ENCODE measurements around the gene VPS45.
A peak's percentile ranks its signal among the peaks of the same experiment; 100 is the strongest.
"Not testable (repeated sequence)": the region's sequence is repeated elsewhere in the genome, so short reads cannot be mapped to it uniquely, and the experiment has no call there.

VPS45 gene

DNA sequence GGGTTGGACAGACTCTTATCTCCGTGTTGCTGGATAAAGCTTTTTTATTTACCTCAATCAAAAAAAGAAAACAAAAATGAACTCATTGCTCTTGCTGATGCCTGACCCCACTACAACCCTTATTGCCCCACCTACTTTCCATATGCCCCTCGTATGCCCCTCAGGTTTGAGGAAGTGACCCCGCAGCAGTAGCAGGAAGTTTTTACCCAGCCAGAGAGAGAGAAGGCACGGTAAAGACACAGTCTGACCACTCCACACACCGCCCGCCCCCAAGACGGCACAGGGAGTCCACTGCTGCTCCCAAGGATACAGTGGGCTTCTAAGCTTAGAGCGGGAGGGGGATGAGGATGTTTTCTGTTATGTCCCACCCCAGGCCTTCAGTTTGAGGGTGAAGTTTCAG, 92.0 kb downstream of the VPS45 start:
- DNase-seq (ENCODE audit: low read depth) = no peak

DNA sequence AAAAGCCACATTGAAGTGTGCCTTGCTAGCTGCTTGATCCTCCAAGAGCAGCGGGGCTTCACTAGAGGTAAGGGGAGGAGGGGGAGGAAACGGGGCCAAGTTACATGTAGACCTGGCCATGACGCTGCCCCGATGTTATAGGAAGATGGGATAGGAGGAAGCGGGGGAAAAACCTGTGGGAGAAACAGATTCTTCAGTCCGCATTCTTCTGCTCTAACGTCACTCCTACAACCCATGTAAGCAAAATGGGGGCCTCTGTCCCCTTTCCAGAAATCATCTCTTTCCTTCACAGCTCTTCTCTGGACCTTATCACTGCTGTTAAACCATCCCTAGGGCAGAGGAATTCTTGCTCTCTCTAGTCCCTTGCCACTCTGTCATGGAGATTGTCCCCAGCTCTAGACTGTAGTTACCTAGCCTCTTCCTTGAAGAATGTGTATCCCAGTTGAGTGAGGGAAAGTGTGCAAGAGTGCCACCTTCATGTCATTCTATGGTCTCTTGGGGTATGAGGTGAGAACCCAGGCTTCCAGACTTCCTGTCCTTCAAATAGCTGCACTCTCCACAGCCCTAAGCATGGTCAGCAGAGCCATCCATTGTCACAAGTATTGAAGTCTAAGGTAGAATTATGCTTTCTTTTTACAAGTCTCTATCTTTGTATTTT, 93.5 kb downstream of the VPS45 start:
- no peak for DNase-seq (ENCODE audit: low read depth)

DNA sequence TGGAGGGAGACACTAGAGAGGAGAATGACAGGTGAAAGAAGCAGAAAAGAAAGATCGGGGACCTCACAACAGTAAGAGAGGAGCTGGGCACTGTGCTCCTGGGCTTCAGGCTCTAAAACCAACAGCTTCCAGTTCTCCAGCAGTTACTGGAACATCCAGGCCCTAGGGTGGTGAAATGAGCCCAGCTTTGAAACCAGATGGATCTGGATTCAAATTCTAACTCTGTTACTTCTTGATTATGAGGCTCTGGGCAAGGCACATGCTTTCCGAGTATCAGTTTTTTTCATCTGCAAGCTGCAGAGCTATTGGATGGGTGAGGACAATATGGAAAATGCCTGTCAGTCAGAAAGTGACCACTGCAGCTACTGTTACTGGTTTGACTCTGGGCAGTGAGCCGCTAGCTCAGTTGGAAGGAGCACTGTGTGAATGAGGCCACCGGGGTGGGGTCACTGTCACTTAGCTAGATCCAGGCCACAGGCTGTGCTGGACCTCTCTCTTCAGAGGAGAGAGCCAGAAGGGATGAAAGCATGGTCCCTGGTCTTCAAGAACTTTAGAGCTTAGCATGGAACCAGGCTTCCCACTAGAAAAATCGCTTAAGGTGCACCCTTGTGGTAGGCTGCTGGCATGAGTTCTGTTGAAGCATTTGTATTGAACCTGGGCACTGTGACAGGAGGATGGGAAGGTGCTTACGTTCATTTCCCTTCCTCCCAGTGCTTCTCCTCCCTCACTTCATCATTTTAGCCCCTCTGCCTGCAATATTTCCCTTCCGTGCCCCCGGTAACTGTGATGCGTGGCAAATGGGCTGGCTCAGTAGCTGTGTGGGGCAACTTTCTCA, 94.4 kb downstream of the VPS45 start:
- no peak for DNase-seq (ENCODE audit: low read depth)

DNA sequence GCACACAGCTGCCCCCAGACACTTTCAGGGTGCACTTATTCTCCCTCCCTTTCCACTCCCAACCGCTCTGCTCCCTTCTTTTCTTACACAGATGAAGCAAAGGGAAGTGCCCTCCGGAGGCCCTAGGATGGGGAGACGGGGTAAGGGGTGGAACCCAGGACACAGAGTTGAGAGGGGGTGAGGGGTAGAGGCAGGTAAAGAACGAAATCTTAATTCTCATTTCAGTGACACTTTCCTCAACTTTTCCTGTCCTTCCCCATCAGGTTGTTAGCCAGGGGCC, 94.9 kb downstream of the VPS45 start:
- no peak for DNase-seq (ENCODE audit: low read depth)

DNA sequence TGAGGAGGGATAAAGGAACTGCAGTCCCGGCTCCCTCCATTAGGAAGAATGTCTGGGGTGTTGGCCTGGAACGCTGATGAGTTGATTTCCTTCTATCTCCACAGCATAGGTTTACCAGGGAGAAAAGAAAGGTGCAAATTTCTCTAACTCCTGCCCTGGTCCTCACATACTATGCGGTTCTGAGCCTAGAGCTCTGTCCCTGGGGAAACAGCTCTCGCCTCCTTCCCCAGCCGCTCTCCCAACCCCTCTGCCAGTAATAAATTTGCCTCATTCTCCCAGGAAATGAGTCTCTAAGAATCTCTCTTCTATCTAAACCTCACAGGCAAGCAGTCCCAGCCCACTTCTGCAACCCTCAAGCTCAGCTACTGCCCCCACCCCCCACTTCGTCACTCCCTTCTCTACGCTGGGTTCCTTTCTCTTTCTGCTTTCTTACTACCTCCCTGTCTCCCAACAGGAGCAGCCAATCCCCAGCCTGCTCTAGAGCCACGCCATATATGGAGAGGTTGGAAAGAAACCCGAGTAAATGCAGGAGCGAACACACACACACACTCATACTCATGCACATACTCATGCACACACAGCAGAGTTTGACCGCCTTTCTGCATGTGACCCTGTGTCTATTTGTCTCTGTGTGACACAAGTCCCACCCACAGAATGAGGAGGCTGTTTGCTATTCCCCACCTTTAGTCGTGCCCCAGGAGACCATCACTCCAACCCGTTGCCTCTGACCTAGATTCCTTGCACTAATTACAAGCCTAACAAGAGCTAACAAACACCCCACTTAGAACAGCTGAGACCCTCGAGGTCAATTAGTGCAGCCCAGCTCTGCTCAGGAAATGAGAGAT, 95.5 kb downstream of the VPS45 start:
- DNase-seq (ENCODE audit: low read depth) = peak; percentile 98

DNA sequence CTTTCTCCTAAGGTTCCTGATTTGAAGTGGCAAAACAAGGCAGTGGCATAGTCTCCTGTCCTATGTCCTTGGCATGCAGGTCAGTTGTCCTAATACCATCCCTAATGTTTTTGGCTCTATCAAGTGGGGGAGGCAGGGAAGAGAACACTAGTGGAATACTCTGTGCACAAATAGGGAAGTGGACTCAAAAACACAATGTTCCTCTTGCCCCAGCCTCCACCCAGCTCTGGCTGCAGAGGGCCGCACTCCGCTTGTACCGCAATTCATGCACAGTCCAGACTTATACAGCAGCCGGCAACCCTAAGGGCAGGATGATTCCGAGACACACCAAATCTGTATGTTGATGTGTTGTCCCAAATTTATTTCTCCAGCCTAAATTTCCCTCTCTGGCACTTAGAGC, 96.6 kb downstream of the VPS45 start:
- DNase-seq (ENCODE audit: low read depth) = no peak

DNA sequence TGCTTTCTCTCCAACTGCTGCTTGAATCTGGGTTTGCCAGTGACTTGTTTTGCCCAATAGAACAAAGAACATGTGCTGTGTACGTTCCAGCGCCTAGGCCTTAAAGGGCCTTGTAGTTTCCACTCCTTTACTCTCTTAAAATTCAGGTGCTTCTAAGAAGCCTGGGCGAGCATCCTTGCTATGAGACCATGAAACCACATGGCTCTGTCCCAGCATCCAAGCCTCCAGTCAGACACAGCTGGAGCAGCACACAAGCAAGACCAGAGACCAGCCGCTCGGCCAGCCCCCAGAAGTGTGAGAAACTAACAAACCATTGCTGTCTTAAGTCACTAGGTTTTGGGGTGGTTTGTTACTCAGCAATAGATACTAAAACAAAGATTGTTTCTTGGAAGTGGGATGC, 97.2 kb downstream of the VPS45 start:
- DNase-seq (ENCODE audit: low read depth) = no peak

DNA sequence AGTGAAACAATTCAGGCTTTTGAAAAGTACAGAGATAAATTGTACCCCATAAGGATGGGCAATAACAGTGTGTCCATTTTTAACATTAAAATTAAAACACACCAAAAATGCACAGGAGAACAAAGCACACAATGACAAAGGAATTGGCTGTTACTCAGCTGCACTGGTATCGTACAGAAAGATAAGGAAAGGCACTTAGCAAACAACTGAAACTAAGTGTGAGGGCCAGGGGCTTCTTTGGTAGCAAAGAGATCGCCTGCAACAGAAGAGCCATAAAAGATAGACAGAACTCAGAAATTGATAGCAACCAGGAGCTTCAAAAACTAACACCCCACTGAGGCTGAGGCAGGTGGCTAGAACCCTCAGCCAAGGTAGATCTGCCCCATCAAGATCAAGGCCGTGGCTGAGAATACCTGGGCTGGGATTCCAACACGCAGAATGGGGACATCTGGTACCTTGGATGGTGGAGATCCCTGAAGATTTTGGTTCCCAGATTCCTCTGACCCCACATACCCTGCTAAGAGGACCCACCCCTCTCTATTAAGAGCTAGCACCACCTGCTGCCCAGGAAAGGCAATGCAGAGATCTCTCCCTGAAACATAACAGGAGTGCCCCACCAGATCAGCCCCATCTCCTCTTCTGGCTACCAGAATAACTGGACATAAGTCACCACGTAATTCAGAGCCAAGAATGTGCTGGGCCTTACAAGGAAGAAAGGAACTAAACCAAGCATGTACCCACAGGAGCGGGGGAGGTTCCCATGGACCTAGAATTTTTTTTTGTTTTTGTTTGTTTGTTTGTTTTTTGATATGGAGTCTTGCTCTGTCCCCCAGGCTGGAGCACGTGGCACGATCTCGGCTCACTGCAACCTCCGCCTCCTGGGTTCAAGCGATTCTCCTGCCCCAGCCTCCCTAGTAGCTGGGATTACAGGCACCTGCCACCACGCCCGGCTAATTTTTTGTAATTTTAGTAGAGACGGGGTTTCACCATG, 98.3 kb downstream of the VPS45 start:
- no peak for DNase-seq (ENCODE audit: low read depth)

DNA sequence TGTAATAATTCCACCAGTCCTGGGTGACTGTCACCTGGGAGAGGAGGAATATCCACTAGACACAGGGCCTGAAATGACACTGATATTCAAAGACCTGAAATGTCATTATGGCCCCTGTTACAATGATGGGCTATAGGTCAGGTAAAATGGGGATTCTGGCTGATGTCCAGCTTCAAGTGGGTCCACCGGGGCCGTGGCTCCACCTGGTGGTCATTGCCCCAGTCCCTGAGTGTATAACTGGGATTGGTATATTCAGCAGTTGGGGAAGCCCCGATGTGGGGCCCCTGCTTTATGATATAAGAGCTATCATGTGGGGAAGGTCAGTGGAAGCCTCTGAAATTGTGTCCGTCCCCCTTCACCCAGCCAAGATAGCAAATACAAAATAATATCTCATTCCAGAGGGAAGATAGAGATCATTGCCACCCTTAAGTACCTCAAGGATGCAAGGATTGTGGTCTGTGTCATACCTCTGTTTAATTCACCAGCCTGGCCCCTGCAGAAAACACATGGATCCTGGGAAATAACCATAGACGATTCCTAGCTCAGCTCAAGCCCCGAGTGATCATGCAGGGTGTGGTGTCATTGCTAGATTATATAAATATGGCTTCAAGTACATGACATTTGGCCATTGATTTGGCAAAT, 101.5 kb downstream of the VPS45 start:
- no peak for DNase-seq (ENCODE audit: low read depth)

DNA sequence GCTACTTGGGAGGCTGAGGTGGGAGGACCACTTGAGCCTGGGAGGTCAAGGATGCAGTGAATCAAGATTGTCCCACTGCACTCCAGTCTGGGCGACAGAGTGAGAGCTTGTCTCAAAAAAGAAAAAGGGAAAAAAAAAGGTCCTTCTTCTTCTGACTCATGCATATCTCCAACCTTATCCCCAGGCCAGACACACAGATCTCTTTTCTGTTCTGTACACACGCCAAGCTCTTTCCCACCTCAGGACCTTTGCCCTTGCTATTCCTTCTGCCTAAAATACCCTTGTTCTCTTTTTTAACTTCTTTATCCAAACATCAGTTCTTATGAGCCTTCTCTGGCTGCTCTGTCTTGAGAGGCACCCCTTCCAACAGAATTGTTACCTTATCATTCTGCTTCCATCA, 104.2 kb downstream of the VPS45 start:
- DNase-seq (ENCODE audit: low read depth) = no peak

DNA sequence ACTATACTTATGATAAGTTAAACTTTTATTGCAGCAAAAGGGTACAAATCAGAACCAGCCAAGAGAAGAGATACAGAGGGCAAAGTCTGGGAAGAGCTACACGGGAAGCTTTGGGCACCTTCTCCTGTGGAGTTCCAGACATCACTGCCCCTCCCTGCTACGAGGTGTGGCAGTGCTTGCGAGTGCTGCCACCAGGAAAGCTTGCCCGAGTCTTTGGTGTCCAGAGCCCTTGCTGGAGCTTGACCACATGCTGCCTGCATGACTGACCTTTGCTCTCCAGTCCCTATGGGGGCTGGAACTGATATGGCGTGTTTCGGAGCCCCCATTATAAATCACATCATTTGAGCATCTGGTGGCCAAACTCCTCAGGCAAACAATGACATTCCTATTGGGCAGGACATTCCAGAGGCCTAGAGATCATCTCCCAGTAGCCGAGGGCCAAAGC, 105.6 kb downstream of the VPS45 start:
- DNase-seq (ENCODE audit: low read depth) = no peak

DNA sequence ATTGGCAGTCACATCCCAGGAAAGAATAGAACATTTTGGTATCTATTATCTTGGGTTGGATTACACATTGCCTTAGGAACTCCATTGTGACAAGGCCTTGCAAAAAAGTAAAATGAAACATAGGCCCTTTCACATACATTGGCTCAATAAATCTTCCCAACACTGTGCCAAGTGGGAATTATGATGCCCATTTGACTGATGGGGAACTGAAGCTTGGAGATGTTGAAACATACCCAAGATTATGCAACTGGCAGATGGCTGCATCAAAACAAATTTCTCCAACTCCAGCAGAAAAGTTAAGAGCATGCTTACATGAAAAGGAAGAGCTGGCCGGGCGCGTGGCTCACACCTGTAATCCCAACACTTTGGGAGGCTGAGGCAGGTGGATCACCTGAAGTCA, 109.0 kb downstream of the VPS45 start:
- DNase-seq (ENCODE audit: low read depth) = no peak

DNA sequence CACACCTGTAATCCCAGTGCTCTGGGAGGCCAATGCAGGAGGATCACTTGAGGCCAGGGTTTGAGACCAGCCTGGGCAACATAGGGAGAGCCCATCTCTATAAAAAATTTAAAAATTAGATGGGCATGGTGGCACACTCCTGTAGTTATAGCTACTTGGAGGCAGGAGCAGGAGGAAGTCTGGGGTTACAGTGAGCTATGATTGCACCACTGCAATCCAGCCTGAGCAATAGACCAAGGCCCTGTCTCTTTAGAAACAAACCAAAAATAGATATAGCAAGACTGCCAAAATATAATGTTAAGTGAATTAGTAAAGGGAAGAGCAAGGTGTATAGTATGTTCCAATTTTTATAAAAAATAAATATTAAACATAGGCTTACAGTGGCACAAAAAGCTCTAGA, 111.0 kb downstream of the VPS45 start:
- DNase-seq (ENCODE audit: low read depth) = no peak

DNA sequence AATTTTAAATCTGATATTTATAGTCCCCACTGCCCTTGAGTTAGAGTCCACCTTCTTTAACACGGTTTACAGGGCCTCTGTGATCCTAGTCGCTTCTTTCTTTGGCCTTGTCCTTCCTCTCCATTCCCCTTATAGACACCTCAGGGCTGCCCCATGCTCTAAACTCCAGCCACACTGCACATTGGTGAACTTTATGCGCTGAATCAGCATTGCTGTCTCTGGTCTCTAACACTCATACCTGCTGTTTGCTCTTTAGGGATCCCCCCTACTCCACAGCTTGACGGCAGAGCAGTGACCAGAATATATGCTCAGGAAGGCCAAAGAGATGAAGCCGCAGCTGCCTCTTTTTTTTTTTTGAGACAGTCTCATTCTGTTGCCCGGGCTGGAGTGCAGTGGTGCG, 112.3 kb downstream of the VPS45 start:
- DNase-seq (ENCODE audit: low read depth) = no peak

DNA sequence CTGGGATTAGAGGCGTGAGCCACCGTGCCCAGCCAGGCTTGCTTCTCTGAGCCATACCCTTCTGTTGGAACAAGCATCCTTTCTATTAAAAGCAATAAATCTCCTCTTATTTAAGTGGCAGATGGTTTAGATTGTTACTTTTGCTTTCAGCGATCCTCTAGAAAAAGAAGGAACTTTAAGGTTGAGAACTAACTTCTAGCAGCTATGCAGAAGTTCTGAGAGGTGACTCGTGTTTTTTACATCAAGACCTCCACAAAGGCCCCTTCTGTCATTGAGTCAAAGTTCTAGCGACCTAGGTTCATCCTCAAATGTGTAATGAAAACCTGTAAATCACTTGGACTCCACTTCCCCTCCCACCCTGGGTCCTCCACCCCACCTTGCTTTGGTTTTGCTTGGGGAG, 112.9 kb downstream of the VPS45 start:
- no peak for DNase-seq (ENCODE audit: low read depth)

DNA sequence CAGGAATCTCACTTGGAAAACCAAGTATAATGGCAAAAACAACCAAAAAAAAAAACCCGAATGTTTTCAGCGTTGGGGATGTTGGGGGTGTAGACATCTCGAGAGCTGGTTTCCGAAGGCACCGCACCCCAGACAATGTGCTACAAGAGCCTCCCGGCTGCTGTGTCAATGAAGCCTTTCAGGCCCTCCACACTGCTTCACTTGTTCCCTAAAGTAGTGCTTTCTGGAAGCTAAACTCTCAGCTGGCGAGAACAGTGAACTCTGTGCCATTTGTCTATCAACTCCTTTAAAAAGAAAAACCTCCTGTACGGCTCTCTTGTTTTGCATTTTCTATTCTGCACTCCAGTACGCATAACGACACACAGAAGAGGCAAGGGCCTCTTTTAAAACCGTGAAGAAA, 114.7 kb downstream of the VPS45 start:
- no peak for DNase-seq (ENCODE audit: low read depth)

DNA sequence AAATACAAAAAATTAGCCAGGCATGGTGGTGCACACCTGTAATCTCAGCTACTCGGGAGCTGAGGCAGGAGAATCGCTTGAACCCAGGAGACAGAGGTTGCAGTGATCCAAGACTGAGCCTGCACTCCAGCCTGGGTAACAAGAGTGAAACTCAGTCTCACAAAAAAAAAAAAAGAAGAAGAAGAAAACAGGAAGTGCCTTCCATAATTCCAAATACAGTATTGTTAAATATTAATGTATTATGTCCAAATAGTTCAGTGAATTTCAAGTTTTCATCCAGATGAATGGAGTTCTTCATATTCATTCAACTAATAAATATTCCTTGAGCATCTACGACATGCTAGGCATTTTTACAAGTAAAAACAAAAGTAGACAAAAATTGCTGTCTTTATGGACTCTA, 115.5 kb downstream of the VPS45 start:
- no peak for DNase-seq (ENCODE audit: low read depth)

DNA sequence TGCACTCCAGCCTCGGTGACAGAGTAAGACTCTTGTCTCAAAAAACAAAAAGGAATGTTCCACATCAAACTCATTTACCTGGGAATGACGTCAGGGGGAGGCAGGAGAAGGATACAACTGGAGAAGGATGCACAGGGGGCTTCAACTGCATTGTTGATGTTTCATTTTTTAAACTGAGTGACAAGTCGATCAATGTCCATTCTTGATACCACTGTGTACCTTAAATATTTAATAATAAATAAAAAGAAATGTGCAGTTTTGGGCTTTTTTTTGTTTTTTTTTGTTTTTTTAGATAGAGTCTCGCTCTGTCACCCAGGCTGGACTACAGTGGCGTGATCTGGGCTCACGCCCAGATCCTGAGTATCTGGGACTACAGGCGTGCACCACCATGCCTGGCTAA, 117.9 kb downstream of the VPS45 start:
- DNase-seq (ENCODE audit: low read depth) = no peak

DNA sequence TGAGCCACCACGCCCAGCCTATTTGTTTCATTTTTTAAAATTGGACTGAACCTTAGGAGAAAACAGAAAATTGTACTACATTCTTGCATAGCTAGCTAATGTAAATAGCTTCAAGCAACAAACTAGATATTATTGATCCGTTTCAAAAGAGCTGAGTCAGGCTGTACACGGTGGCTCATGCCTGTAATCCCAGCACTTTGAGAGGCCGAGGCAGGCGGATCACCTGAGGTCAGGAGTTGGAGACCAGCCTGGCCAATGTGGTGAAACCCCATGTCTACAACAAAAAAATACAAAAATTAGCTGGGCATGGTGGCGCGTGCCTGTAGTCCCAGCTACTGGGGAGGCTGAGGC, 118.8 kb downstream of the VPS45 start:
- not testable (repeated sequence) for DNase-seq (ENCODE audit: low read depth)

DNA sequence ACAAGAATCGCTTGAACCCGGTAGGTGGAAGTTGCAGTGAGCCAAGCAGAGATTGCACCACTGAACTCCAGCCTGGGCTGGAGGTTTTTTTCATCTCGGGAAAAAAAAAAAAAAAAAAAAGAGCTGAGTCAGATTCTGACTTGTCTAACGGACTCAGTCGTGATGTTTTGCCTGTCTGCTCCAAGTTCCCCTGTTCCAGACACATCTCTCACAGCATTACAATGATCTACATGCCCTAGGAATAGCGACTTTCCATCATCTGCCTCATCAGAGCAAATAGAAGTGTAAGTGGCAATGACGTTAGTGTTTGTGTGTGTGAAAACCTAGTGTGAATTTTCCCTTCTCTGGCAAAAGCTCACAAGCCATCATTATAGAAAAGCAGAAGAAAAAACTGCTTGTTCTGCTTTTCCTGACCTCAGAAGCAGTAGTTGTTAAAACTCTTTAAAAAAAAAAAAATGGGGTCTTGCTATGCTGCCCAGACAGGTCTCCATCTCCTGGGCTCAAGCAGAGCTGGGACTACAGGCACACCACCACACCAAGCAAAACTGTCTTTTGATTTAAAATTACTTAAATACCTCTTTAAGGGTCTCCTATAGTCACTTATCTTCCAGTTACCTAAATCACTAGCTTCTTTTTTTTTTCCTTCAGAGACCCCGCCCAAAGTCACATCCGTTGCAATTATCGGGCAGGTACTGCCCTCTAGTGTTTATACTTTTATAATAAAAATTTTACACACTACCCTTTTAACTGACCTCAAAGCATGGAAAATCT, 119.4 kb downstream of the VPS45 start:
- no peak for DNase-seq (ENCODE audit: low read depth)

DNA sequence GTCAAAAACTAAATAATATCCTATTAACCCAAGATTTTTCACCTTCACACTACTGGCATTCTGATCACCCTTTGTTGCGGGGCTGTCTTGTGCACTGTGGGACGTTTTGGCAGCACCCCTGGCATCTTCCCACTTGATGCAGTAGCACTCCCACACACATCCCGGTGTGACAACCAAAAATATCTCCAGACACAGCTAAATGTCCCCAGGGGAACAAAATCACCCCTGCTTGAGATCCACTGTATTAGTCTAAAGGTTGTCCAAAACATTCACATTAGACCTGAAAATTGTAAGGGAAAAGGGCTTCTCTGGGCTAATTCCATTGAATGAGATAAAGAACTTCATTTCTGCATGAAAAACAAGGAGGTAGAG, 120.0 kb downstream of the VPS45 start:
- no peak for DNase-seq (ENCODE audit: low read depth)
